Measurements from ENCODE around the gene GGTLC1.
A peak's percentile ranks its signal among the peaks of the same experiment; 100 is the strongest.

The GGTLC1 gene

GRCh38 chr20:23988561-23988960 is at the start of gene GGTLC1:
Gene GGTLC1, minus strand, starts transcription at chr20:23988779. Its CDS starts 2,168 bp downstream, at chr20:23986611.
- no peak for DNase-seq (ENCODE audit: low read depth in 2 of 3, low spot score in 1 of 3)

DNA sequence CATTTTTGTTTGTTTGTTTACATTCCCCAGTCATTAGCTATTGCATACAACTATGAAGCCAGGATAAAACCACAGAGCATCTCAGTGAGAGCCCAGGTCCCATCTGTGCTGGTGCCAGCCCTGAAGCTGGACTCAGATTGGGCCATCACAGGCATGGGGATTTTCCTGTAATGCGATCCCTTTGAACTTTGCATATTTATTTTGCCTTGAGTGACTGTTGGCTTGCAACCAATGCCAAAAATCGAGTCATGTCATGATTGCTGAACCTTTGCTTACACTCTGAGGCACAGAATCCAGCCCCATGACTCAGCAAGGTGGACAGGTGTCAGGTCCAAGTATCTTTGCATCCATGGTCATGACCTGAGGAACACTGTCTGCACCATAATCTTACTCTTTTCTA is 46.2 kb upstream of the GGTLC1 start:
- DNase-seq (ENCODE audit: low read depth in 2 of 3, low spot score in 1 of 3), result no peak

DNA sequence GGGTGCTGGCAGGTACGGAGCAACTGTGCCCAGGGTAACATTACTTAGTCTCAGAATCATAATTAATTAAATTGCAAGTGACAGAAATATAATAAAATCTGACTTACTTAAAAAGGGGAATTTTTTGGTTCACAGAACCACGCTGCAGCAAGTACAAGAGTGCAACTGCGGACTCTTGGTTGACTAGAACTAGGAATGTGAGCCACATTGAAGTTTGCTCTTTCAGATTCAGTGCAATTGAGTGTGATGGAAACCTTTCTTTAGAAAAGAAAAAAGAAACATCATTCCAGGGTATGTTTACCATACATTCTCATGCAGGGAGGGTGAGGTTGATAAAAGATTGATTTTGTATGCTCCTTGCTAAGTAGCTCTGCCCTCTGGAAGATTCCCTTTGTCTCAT is 45.0 kb upstream of the GGTLC1 start:
- DNase-seq (ENCODE audit: low read depth in 2 of 3, low spot score in 1 of 3), result no peak

DNA sequence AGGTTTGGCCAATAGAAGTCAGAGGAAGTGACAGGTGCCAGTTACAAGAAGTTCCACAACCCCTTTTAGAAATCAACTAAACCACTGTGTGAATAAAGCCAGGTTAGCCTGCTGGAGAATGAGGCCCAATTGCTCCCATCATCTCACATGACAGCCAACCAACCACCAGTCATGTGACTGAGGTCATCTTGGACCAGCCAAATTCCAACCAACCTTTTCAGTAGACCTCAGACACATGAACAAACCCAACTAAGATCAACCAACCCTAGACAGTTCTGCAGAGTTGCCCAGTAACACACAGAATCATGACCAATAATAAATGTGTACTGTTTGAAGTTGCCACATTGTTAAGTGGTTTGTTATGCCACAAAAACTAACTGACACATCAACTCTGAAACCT is 44.6 kb upstream of the GGTLC1 start:
- no peak for DNase-seq (ENCODE audit: low read depth in 2 of 3, low spot score in 1 of 3)

GRCh38 chr20:24032400-24032898 is 43.9 kb upstream of the GGTLC1 start:
- DNase-seq (ENCODE audit: low read depth in 2 of 3, low spot score in 1 of 3), result no peak

- peak; percentile 51 to 62 (median 56) for DNase-seq (ENCODE audit: low read depth in 2 of 3, low spot score in 1 of 3)
Measured at GRCh38 chr20:24027229-24027628, 38.6 kb upstream of the GGTLC1 start.

- no peak for DNase-seq (ENCODE audit: low read depth in 2 of 3, low spot score in 1 of 3)
Measured at GRCh38 chr20:24022621-24023180, 34.1 kb upstream of the GGTLC1 start.

- DNase-seq (ENCODE audit: low read depth in 2 of 3, low spot score in 1 of 3), result no peak
Measured at GRCh38 chr20:24018796-24019195, 30.2 kb upstream of the GGTLC1 start.

DNA sequence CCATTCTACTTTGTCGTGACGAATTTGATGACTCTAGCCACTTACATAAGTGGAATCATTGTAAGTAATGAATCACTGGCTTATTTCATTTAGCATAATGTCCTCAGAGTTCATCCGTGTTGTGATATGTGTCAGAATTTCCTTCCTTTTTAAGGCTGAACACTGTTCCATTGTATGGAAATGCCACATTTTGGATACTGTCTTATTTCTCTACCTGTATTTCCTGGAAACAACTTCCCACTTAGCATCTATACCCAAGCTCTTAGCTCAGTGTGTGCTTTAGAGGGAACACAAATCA is 28.8 kb upstream of the GGTLC1 start:
- DNase-seq (ENCODE audit: low read depth in 2 of 3, low spot score in 1 of 3), result no peak

- DNase-seq (ENCODE audit: low read depth in 2 of 3, low spot score in 1 of 3), result no peak
Measured at GRCh38 chr20:24016607-24017457, 28.3 kb upstream of the GGTLC1 start.

DNA sequence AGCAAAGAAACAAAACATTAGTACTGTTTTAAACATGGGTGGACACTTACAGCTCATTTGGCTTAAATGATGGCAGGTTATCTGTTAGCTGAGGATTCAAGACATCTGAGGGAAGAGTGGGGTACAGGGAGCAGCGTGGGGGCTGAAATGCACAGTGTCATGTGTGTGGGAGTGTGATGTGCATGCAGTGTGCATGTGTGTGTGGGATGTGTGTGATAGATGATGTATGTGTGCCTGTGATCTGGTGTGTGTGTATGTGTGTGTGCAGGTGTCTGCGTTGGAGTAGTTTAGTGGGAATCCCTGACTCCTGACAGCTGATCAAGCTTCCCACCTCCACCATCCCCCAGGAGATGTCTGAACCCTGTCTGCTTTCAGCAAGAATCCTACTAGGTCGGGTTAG is 25.4 kb upstream of the GGTLC1 start:
- DNase-seq (ENCODE audit: low read depth in 2 of 3, low spot score in 1 of 3), result no peak

- no peak for DNase-seq (ENCODE audit: low read depth in 2 of 3, low spot score in 1 of 3)
Measured at GRCh38 chr20:24011282-24011681, 22.7 kb upstream of the GGTLC1 start.

GRCh38 chr20:24007758-24008157 is 19.2 kb upstream of the GGTLC1 start:
- no peak for DNase-seq (ENCODE audit: low read depth in 2 of 3, low spot score in 1 of 3)

DNA sequence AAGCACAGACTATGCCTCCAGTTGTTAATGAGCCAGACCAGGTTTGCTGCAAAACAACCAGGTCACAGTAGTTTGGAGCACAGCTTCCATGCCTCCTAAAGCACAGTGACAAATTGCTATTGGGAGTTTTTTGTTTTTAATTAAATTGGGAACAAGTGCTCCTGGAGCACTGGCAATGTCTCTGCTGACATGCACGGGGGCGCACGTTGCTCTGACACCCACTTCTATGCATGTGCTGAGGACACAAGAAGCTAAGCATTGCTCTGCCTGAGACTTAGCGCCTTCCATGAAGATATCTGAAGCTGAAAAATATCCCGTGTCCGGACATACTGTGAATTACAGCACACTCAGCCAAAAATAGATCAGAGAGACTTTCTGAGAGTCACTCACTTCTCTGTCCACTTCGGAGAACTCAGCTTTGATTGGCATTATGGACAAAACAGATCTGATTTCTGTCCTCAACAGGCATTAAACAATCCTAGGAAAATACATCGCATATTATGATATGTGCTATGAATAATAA is 18.6 kb upstream of the GGTLC1 start:
- no peak for DNase-seq (ENCODE audit: low read depth in 2 of 3, low spot score in 1 of 3)

GRCh38 chr20:24006626-24007025 is 18.0 kb upstream of the GGTLC1 start:
- DNase-seq (ENCODE audit: low read depth in 2 of 3, low spot score in 1 of 3), result no peak

- DNase-seq (ENCODE audit: low read depth in 2 of 3, low spot score in 1 of 3), result no peak
Measured at GRCh38 chr20:24004471-24004870, 15.9 kb upstream of the GGTLC1 start.

- DNase-seq (ENCODE audit: low read depth in 2 of 3, low spot score in 1 of 3), result no peak
Measured at GRCh38 chr20:24002896-24003295, 14.3 kb upstream of the GGTLC1 start.

GRCh38 chr20:24001712-24002405 is 13.3 kb upstream of the GGTLC1 start:
- DNase-seq (ENCODE audit: low read depth in 2 of 3, low spot score in 1 of 3), result no peak

- no peak for DNase-seq (ENCODE audit: low read depth in 2 of 3, low spot score in 1 of 3)
Measured at GRCh38 chr20:23998844-23999243, 10.3 kb upstream of the GGTLC1 start.

- DNase-seq (ENCODE audit: low read depth in 2 of 3, low spot score in 1 of 3), result no peak
Measured at GRCh38 chr20:23998392-23998791, 9.8 kb upstream of the GGTLC1 start.

DNA sequence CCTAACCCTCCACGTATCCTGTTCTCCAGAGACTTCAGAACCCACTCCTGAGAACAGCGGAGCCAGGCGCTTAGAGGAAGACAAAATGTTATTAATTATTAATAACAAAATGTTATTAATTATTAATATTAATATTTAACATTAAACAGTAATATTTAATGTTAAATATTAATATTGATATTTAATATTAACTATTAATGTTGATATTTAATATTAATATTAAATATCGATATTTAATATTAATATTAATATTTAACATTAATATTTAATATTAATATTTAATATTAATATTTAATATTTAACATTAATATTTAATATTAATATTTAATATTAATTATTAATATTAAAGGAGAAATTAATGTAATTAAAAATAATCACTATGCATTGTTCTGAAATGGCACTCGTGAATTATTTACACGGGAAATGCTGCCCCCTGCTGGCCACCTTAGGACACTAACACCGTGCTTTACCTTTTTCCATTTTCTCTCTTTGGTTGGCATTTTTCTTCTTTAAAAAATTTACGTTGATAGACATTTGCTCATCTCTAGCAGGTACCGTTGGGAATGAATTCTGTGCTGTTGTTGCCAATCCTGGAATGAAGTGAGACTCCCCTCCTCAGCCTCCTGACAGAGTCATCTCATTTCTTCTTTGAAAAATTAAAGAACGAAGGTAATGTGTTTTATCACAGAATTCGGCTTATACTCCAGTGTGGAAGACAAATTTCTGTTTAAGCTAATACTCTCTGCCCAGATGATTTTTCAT is 7.5 kb upstream of the GGTLC1 start:
- DNase-seq (ENCODE audit: low read depth in 2 of 3, low spot score in 1 of 3), result peak; percentile 33 to 58 (median 42)
